Tibial nerve (tissue), 4 donors: Measurements from ENCODE around the gene FAM135A.

ENCODE experiments used
- CTCF ChIP-seq, 5 experiments: fragments of 200-600 bp in 3 of 5; fragments of 450-650 bp in 2 of 5; sonication (generic) in 3 of 5; IDR thresholded peaks; one replicate each; pipeline ENCODE4 v1.5.1; 2016 to 2019; ENCODE audit warnings: antibody characterized with exemption in 5 of 5, mild to moderate bottlenecking in 3 of 5, moderate library complexity in 2 of 5
- EP300 ChIP-seq, 2 donors: sonication (generic); formaldehyde crosslinking; IDR thresholded peaks; one replicate each; pipeline ENCODE4 v1.6.1; 2017; ENCODE audit warnings: antibody characterized with exemption in 2 of 2, mild to moderate bottlenecking in 1 of 2
- POLR2A ChIP-seq, 2 donors: fragments of 450-650 bp; IDR thresholded peaks; one replicate each; pipeline ENCODE4 v1.6.1; 2017; ENCODE audit warnings: antibody characterized with exemption in 2 of 2, mild to moderate bottlenecking in 2 of 2, moderate library complexity in 2 of 2

GRCh38 chr6:70604254-70604653, 190.9 kb downstream of the FAM135A start:
- TF ChIP-seq POLR2A (IDR thresholded peaks at IDR 0.05) (no peak), CTCF (IDR thresholded peaks at IDR 0.05) (no peak), EP300 (IDR thresholded peaks at IDR 0.05) (no peak)
